ENCODE measurements around the gene CDC14C. TPM values are rescaled to one million over a fixed set of nuclear protein-coding genes. Genes with fewer than 3 reads are reported as not detected.

CDC14C gene
- under 0.01 TPM in 1 of 2 replicates, not detected in the other for total RNA-seq

DNA sequence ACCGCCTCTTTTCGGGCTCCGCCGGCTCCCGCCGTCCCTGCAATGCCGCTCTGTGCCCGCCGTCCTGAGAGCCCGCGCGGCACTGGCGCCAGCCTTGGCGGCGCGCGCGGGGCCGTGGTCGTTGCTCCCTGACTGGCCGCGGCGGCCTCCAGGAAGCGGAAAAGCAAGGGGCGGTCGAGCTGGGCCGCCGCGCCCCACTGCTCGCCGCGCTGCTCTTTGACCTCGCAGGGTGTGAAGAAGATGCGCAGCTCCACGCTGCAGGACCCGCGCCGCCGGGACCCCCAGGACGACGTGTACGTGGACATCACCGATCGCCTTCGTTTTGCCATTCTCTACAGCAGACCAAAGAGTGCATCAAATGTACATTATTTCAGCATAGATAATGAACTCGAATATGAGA lies at the start of gene CDC14C:
Gene CDC14C (plus strand): TSS at position 115 of the 400 bp plus-strand sequence. CDS start 126 bp downstream, at position 241.

Measured in dermis lymphatic vessel endothelial cell (primary cell).